H1 (cell line): ENCODE data around the gene SVOPL. TPM values are rescaled to one million over a fixed set of nuclear protein-coding genes. Genes with fewer than 3 reads are reported as not detected.

Source experiments
- CTCF ChIA-PET: fragments of 300-600 bp; sonication (Branson Sonifier 250); formaldehyde crosslinking; loops from one replicate; lab custom pipeline; 2021; ENCODE audit not compliant: partially characterized antibody; lab: Charles Lee
- POLR2A ChIA-PET: fragments of 300-600 bp; sonication (Branson Sonifier 250); formaldehyde crosslinking; loops from one replicate; lab custom pipeline; 2021; ENCODE audit warnings: inconsistent platforms; ENCODE audit not compliant: partially characterized antibody; lab: Charles Lee
- DNase-seq, 2 experiments: peaks; one replicate each; pipeline versions ENCODE4 v3.0.0 to v3.0.0-alpha.2; 2010 to 2022; ENCODE audit warnings: low spot score in 2 of 2, low read depth in 1 of 2, mixed read lengths in 1 of 2
- FAIRE-seq: peaks from 2 replicates; lab custom pipeline; 2011; peaks lifted over from hg19 to GRCh38; lab: Jason Lieb, UNC
- H2AFZ ChIP-seq: 2 replicates; pipeline ENCODE4 v1.8.1; 2012; ENCODE audit warnings: low read length, inconsistent platforms
- H2AK5ac ChIP-seq: 2 replicates; pipeline ENCODE4 v1.6.1; 2013; ENCODE audit warnings: low read depth, low read length
- H2BK120ac ChIP-seq: replicated peaks from 2 replicates; pipeline ENCODE3; 2013; ENCODE audit warnings: low read depth, low read length, inconsistent platforms
- H2BK12ac ChIP-seq: 2 replicates; pipeline ENCODE4 v1.6.1; 2013; ENCODE audit warnings: low read depth, low read length
- H2BK15ac ChIP-seq: 2 replicates; pipeline ENCODE4 v1.6.1; 2013; ENCODE audit warnings: low read length
- H2BK20ac ChIP-seq: 2 replicates; pipeline ENCODE4 v1.6.1; 2013; ENCODE audit warnings: low read length
- H2BK5ac ChIP-seq: 2 replicates; pipeline ENCODE4 v1.6.1; 2013; ENCODE audit warnings: low read depth, low read length
- H3K14ac ChIP-seq: 2 replicates; pipeline ENCODE4 v1.6.1; 2013; ENCODE audit warnings: inconsistent platforms; ENCODE audit not compliant: insufficient read length
- H3K18ac ChIP-seq: 2 replicates; pipeline ENCODE4 v1.6.1; 2013; ENCODE audit warnings: low read length; ENCODE audit errors: extremely low read depth
- H3K23ac ChIP-seq: 2 replicates; pipeline ENCODE4 v1.6.1; 2013; ENCODE audit warnings: inconsistent platforms; ENCODE audit not compliant: insufficient read length
- H3K23me2 ChIP-seq: 2 replicates; pipeline ENCODE4 v1.6.1; 2013; ENCODE audit warnings: low read depth, low read length
- H3K27ac ChIP-seq: 2 replicates; pipeline ENCODE4 v1.6.1; 2011; ENCODE audit warnings: low read depth, low read length, inconsistent platforms
- H3K27me3 ChIP-seq, 4 experiments: replicated peaks in 1 of 4; 1 replicate in 1 of 4; 2 replicates in 3 of 4; pipeline versions ENCODE4 v1.6.1 to v1.8.1; 2011 to 2013; ENCODE audit warnings: low read length in 3 of 4, mild to moderate bottlenecking in 3 of 4, inconsistent platforms in 2 of 4, mixed read lengths in 2 of 4, moderate library complexity in 1 of 4; ENCODE audit not compliant: control insufficient read depth in 3 of 4, insufficient read depth in 3 of 4; ENCODE audit errors: extremely low read depth in 1 of 4
- H3K36me3 ChIP-seq, 4 experiments: 2 replicates each; pipeline versions ENCODE4 v1.6.1 to v1.8.1; 2011 to 2013; ENCODE audit warnings: mild to moderate bottlenecking in 4 of 4, low read length in 3 of 4, moderate library complexity in 2 of 4, control low read depth in 1 of 4, inconsistent platforms in 1 of 4; ENCODE audit not compliant: insufficient read depth in 4 of 4, control insufficient read depth in 2 of 4
- H3K4ac ChIP-seq: replicated peaks from 2 replicates; pipeline ENCODE3; 2013; ENCODE audit warnings: low read length, low read depth, mixed read lengths, inconsistent platforms; ENCODE audit not compliant: insufficient read length
- H3K4me1 ChIP-seq, 4 experiments: replicated peaks in 1 of 4; 1 replicate in 1 of 4; 2 replicates in 3 of 4; pipeline versions ENCODE4 v1.6.1 to v1.8.1; 2011 to 2013; ENCODE audit warnings: low read length in 3 of 4, inconsistent platforms in 2 of 4, mixed read lengths in 1 of 4; ENCODE audit not compliant: insufficient read depth in 4 of 4, control insufficient read depth in 3 of 4
- H3K4me2 ChIP-seq, 2 experiments: 2 replicates each; pipeline versions ENCODE4 v1.6.1 to v1.8.1; 2011 to 2013; ENCODE audit warnings: low read depth in 2 of 2, low read length in 2 of 2, control low read depth in 1 of 2, inconsistent platforms in 1 of 2, mild to moderate bottlenecking in 1 of 2; ENCODE audit not compliant: insufficient read depth in 1 of 2
- H3K4me3 ChIP-seq, 4 experiments: fragments of 200-600, 300-600 bp in 1 of 4; sonication (generic), shearing (Covaris generic), sonication (Bioruptor Twin) in 1 of 4; 2 replicates each; pipeline versions ENCODE4 v1.5.1 to v1.8.1; 2011 to 2016; ENCODE audit warnings: low read length in 4 of 4, low read depth in 3 of 4, control low read depth in 2 of 4, inconsistent platforms in 2 of 4, mild to moderate bottlenecking in 2 of 4, mixed read lengths in 1 of 4, moderate library complexity in 1 of 4; ENCODE audit not compliant: insufficient read depth in 2 of 4; ENCODE audit errors: extremely low read depth in 1 of 4
- H3K56ac ChIP-seq: replicated peaks from 2 replicates; pipeline ENCODE3; 2013; ENCODE audit warnings: low read depth, mild to moderate bottlenecking, mixed read lengths, low read length, inconsistent platforms; ENCODE audit not compliant: insufficient read length
- H3K79me1 ChIP-seq: 2 replicates; pipeline ENCODE4 v1.6.1; 2013; ENCODE audit warnings: low read depth, low read length, control low read depth
- H3K79me2 ChIP-seq, 2 experiments: 2 replicates each; pipeline versions ENCODE4 v1.6.1 to v1.8.1; 2012 to 2013; ENCODE audit warnings: low read length in 2 of 2, mild to moderate bottlenecking in 2 of 2, inconsistent platforms in 1 of 2; ENCODE audit not compliant: insufficient read depth in 2 of 2, control insufficient read depth in 1 of 2
- H3K9ac ChIP-seq, 4 experiments: replicated peaks in 1 of 4; 1 replicate in 1 of 4; 2 replicates in 3 of 4; pipeline versions ENCODE4 v1.6.1 to v1.8.1; 2011 to 2013; ENCODE audit warnings: low read depth in 3 of 4, low read length in 3 of 4, control low read depth in 2 of 4, mild to moderate bottlenecking in 2 of 4, moderate library complexity in 2 of 4, inconsistent platforms in 1 of 4; ENCODE audit errors: extremely low read depth in 1 of 4
- H3K9me3 ChIP-seq, 2 experiments: 2 replicates each; pipeline versions ENCODE4 v1.6.1 to v1.8.1; 2012 to 2013; ENCODE audit warnings: mild to moderate bottlenecking in 2 of 2, moderate library complexity in 2 of 2, control low read depth in 1 of 2, inconsistent platforms in 1 of 2, low read depth in 1 of 2, low read length in 1 of 2, mixed read lengths in 1 of 2; ENCODE audit not compliant: insufficient read depth in 2 of 2
- H4K20me1 ChIP-seq, 2 experiments: replicated peaks in 1 of 2; 2 replicates each; pipeline versions ENCODE3 to v1.8.1; 2011 to 2013; ENCODE audit warnings: inconsistent platforms in 2 of 2, low read length in 2 of 2, mild to moderate bottlenecking in 1 of 2; ENCODE audit not compliant: insufficient read depth in 2 of 2, control insufficient read depth in 1 of 2
- H4K5ac ChIP-seq: 2 replicates; pipeline ENCODE4 v1.6.1; 2013; ENCODE audit warnings: low read length, low read depth, mixed read lengths, inconsistent platforms; ENCODE audit not compliant: insufficient read length
- H4K8ac ChIP-seq: 2 replicates; pipeline ENCODE4 v1.8.0; 2013; ENCODE audit warnings: mild to moderate bottlenecking, moderate library complexity, low read length, inconsistent platforms; ENCODE audit not compliant: insufficient read depth; ENCODE audit errors: extremely low read depth
- H4K91ac ChIP-seq: replicated peaks from 2 replicates; pipeline ENCODE3; 2013; ENCODE audit warnings: low read length, mixed read lengths, inconsistent platforms; ENCODE audit not compliant: insufficient read length
- ATF3 ChIP-seq: IDR thresholded peaks from 2 replicates; pipeline ENCODE4 v1.6.1; 2011; ENCODE audit warnings: low read depth, mild to moderate bottlenecking, low read length; ENCODE audit not compliant: insufficient read depth
- BCL11A ChIP-seq, 2 experiments: IDR thresholded peaks; one replicate each; pipeline ENCODE4 v1.6.1; 2011; ENCODE audit warnings: low read depth in 2 of 2, low read length in 2 of 2, mild to moderate bottlenecking in 2 of 2
- KDM1A ChIP-seq: fragments of 200-600, 300-600 bp; sonication (generic); IDR thresholded peaks from 2 replicates; pipeline ENCODE4 v1.7.1; 2016; ENCODE audit warnings: mild to moderate bottlenecking, low read length, borderline replicate concordance
- MAFK ChIP-seq: IDR thresholded peaks from 2 replicates; pipeline ENCODE4 v1.6.1; 2012; ENCODE audit warnings: low read depth, mild to moderate bottlenecking, improper control_type of control experiment, low read length
- MAX ChIP-seq: IDR thresholded peaks from 2 replicates; pipeline ENCODE4 v1.6.1; 2012; ENCODE audit warnings: inconsistent platforms
- POLR2AphosphoS5 ChIP-seq: IDR thresholded peaks from 2 replicates; pipeline ENCODE4 v1.6.1; 2011; ENCODE audit warnings: low read depth, low read length
- SP4 ChIP-seq: IDR thresholded peaks from 2 replicates; pipeline ENCODE4 v1.6.1; 2012; ENCODE audit warnings: low read length, inconsistent platforms
- TAF1 ChIP-seq: IDR thresholded peaks from 2 replicates; pipeline ENCODE4 v1.6.1; 2011; ENCODE audit warnings: mild to moderate bottlenecking, low read depth, low read length
- WGBS, 2 experiments: shearing (Covaris generic) in 1 of 2; methylation state at CpG; one replicate each; pipeline versions ENCODE4 v1.1.6 to v1.1.7; 2013 to 2015; ENCODE audit warnings: low lambda C conversion rate in 2 of 2, mixed read lengths in 2 of 2, inconsistent platforms in 1 of 2, low coverage in 1 of 2, missing lambda C conversion rate in 1 of 2; ENCODE audit not compliant: insufficient replicate concordance in 2 of 2, insufficient coverage in 1 of 2, insufficient read length in 1 of 2; ENCODE audit errors: extremely low coverage in 1 of 2, missing lambda C conversion rate in 1 of 2; 5-methylcytosine and 5-hydroxymethylcytosine counted together
- polyA plus RNA-seq, 7 experiments: library from polyadenylated mRNA; depleted of rRNA in 3 of 7; stranded (reverse) in 5 of 7; unstranded in 2 of 7; fragments of >200 nt in 5 of 7; fragments of 200-250 nt in 2 of 7; gene quantifications; 1 replicate in 5 of 7; 2 replicates in 1 of 7; 4 replicates in 1 of 7; pipeline versions ENCODE4 v1.2.1 to v1.2.3, GENCODE V29; 2011 to 2013; ENCODE audit warnings: missing spikeins in 2 of 7, mixed read lengths in 2 of 7
- total RNA-seq: library from RNA; stranded (reverse); fragmentation: NEBNext Ultra II Directional; extraction: Animal tissue kit (Norgen Biotek cat#: 25700); gene quantifications from 2 replicates; pipeline ENCODE4 v1.2.1, GENCODE V29; 2021

Gene SVOPL
- total and polyA plus RNA-seq, 2 of the 8 experiments (the other 6 are each of a cell fraction or from before 2014, with no cell fraction given), result 1.1 to 1.4 TPM

GRCh38 chr7:138716889-138717288 lies 15.7 kb upstream of the SVOPL start:
- WGBS, 2 experiments, result 96% methylated on average over 7 of the region's 7 CpGs; no CpG with 5 or more reads in 1 of the 2 experiments
- no peak overlapping the region for H2BK120ac ChIP-seq
- H2AK5ac ChIP-seq, result no peak overlapping the region
- no peak overlapping the region for H3K18ac ChIP-seq
- DNase-seq, result no peak
- H2BK15ac ChIP-seq, result no peak overlapping the region
- no peak overlapping the region for H3K23ac ChIP-seq
- peaks cover 0 to 5% (median under 1%) of the 10 kb centered on the region in 4 experiments; a peak in 3 of 7 replicates for H3K4me1 ChIP-seq
- H3K9me3 ChIP-seq, result no peaks in the 10 kb centered on the region
- no peak overlapping the region for H3K4ac ChIP-seq
- H3K9ac ChIP-seq, result no peak overlapping the region
- H3K79me2 ChIP-seq, result no peaks in the 10 kb centered on the region
- no peak overlapping the region for H2BK20ac ChIP-seq
- H3K27ac ChIP-seq, result no peak overlapping the region
- no peak overlapping the region for H3K14ac ChIP-seq
- TF ChIP-seq ATF3 (no peak), POLR2AphosphoS5 (no peak), TAF1 (no peak), MAX (no peak), BCL11A (IDR thresholded peaks at IDR 0.05; ENCODE audit: low read depth in 2 of 2, low read length in 2 of 2) (no peak), MAFK (no peak), KDM1A (no peak), SP4 (no peak)
- ChIA-PET POLR2A (no interaction called here), CTCF (interaction anchor here (0.6 to 0.9 kb wide), 3 partner anchors 22 to 81 kb away, joined by 3 to 5 read pairs (median 3); no protein-coding TSS in a partner anchor)
- H4K20me1 ChIP-seq, result no peaks in the 10 kb centered on the region
- no peak overlapping the region for H2AFZ ChIP-seq
- H3K4me2 ChIP-seq, result no peak overlapping the region
- no peaks in the 10 kb centered on the region for H3K79me1 ChIP-seq
- H2BK5ac ChIP-seq, result no peak overlapping the region
- H3K56ac ChIP-seq, result no peak overlapping the region
- H3K4me3 ChIP-seq, result no peak overlapping the region
- no peak for FAIRE-seq
- no peak overlapping the region for H4K5ac ChIP-seq
- no peaks in the 10 kb centered on the region for H3K23me2 ChIP-seq
- peak overlapping the region; percentile 25 for H4K91ac ChIP-seq
- H2BK12ac ChIP-seq, result no peak overlapping the region
- H3K27me3 ChIP-seq, result no peaks in the 10 kb centered on the region
- no peaks in the 10 kb centered on the region for H3K36me3 ChIP-seq
- no peak overlapping the region for H4K8ac ChIP-seq
